HepG2 (cell line): ENCODE results near the gene SLC25A28. TPM values are rescaled to one million over a fixed set of nuclear protein-coding genes. Genes with fewer than 3 reads are reported as not detected.

Experiments
- polyA plus RNA-seq, 8 experiments: library from polyadenylated mRNA; depleted of rRNA in 3 of 8; stranded (reverse) in 7 of 8; unstranded in 1 of 8; fragments of >200 nt; fragmentation: Illumina TruSeq in 4 of 8; extraction: Trizol in 4 of 8; gene quantifications; 2 replicates each; pipeline versions ENCODE4 v1.2.1 to v1.2.3, GENCODE V29; 2011 to 2016; ENCODE audit warnings: low read depth in 4 of 8, missing spikeins in 1 of 8, mixed read lengths in 1 of 8; ENCODE audit not compliant: insufficient read depth in 1 of 8
- small RNA-seq, 3 experiments: library from RNA; depleted of rRNA; stranded (forward); fragments of <200 nt; gene quantifications; one replicate each; pipeline ENCODE3, GENCODE V24; 2012; ENCODE audit warnings: low read depth in 2 of 3, low replicate concordance in 1 of 3; ENCODE audit not compliant: insufficient read length in 3 of 3, insufficient read depth in 2 of 3
- total RNA-seq, 5 experiments: library from RNA; depleted of rRNA; stranded (reverse); fragments of >200 nt; fragmentation: Illumina TruSeq; extraction: Trizol; gene quantifications; 2 replicates each; pipeline ENCODE4 v1.2.3, GENCODE V29; 2016; ENCODE audit warnings: low read depth in 1 of 5

Gene SLC25A28
- total and polyA plus RNA-seq, 2 of the 13 experiments (the other 11 are each of a cell fraction or from before 2014, with no cell fraction given), result 15.2 to 41.0 TPM

Small RNAs within 50 kb of the gene (small RNA-seq; reads per million reads assigned to genes)
- gene AL133353.1, result 0 reads per million in 3 experiments

Other genes with a start within 250 kb of the SLC25A28 start
- 102 and 138 TPM in 2 replicates for gene GOT1, start 189.8 kb downstream of the SLC25A28 start, total RNA-seq (2016; rRNA removed; fragmentation: Illumina TruSeq; extraction: Trizol)
- gene GOT1, start 189.8 kb downstream of the SLC25A28 start, polyA plus RNA-seq (2011; rRNA removed), result 81.2 and 108 TPM in 2 replicates
- gene NKX2-3, start 87.5 kb downstream of the SLC25A28 start, total RNA-seq (2016; rRNA removed; fragmentation: Illumina TruSeq; extraction: Trizol), result not detected in 2 replicates
- gene NKX2-3, start 87.5 kb downstream of the SLC25A28 start, polyA plus RNA-seq (2011; rRNA removed), result not detected in 2 replicates
- gene ENTPD7, start 39.1 kb upstream of the SLC25A28 start, total RNA-seq (2016; rRNA removed; fragmentation: Illumina TruSeq; extraction: Trizol), result 35.5 and 36.5 TPM in 2 replicates
- 6.6 and 7.6 TPM in 2 replicates for gene ENTPD7, start 39.1 kb upstream of the SLC25A28 start, polyA plus RNA-seq (2011; rRNA removed)
- gene COX15, start 111.7 kb upstream of the SLC25A28 start, total RNA-seq (2016; rRNA removed; fragmentation: Illumina TruSeq; extraction: Trizol), result 44.7 and 59.4 TPM in 2 replicates
- 17.4 and 19.2 TPM in 2 replicates for gene COX15, start 111.7 kb upstream of the SLC25A28 start, polyA plus RNA-seq (2011; rRNA removed)
- gene CUTC, start 111.8 kb upstream of the SLC25A28 start, total RNA-seq (2016; rRNA removed; fragmentation: Illumina TruSeq; extraction: Trizol), result 25.8 and 36.5 TPM in 2 replicates
- 17.7 and 22.3 TPM in 2 replicates for gene CUTC, start 111.8 kb upstream of the SLC25A28 start, polyA plus RNA-seq (2011; rRNA removed)
- gene ABCC2, start 162.2 kb upstream of the SLC25A28 start, total RNA-seq (2016; rRNA removed; fragmentation: Illumina TruSeq; extraction: Trizol), result 69.6 and 181 TPM in 2 replicates
- gene ABCC2, start 162.2 kb upstream of the SLC25A28 start, polyA plus RNA-seq (2011; rRNA removed), result 494 and 497 TPM in 2 replicates